DND-41 (cell line): ENCODE measurements around the gene TMEM92.

Experiments used
- ATAC-seq: fragments of 200-7000 bp; cut with Tn5 transposase; 3 replicates; pipeline ENCODE4 v1.9.1; 2021; ENCODE audit warnings: low read depth; ENCODE audit not compliant: insufficient read depth
- DNase-seq: peaks from one replicate; pipeline ENCODE4 v3.0.0-alpha.2; 2020
- H2AFZ ChIP-seq: 2 replicates; pipeline ENCODE4 v1.6.0; 2012; ENCODE audit warnings: low read depth, low read length
- H3K27ac ChIP-seq: 2 replicates; pipeline ENCODE4 v1.5.1; 2012; ENCODE audit warnings: low read length, inconsistent platforms
- H3K27me3 ChIP-seq: fragments of 200-600 bp; sonication (generic); 2 replicates; pipeline ENCODE4 v1.6.0; 2012; ENCODE audit warnings: low read length, mild to moderate bottlenecking, inconsistent platforms; ENCODE audit not compliant: insufficient read depth, poor library complexity
- H3K36me3 ChIP-seq: 2 replicates; pipeline ENCODE4 v1.5.1; 2012; ENCODE audit warnings: low read length, inconsistent platforms; ENCODE audit not compliant: insufficient read depth
- H3K4me1 ChIP-seq: 2 replicates; pipeline ENCODE4 v1.5.1; 2012; ENCODE audit warnings: mild to moderate bottlenecking, low read length; ENCODE audit not compliant: insufficient read depth
- H3K4me2 ChIP-seq: 2 replicates; pipeline ENCODE4 v1.6.0; 2012; ENCODE audit warnings: mild to moderate bottlenecking, moderate library complexity, low read length, inconsistent platforms; ENCODE audit not compliant: insufficient read depth
- H3K4me3 ChIP-seq, 2 experiments: fragments of 200-600 bp in 1 of 2; shearing (Covaris generic) in 1 of 2; 2 replicates each; pipeline ENCODE4 v1.5.1; 2012 to 2016; ENCODE audit warnings: inconsistent platforms in 2 of 2, low read length in 2 of 2, mild to moderate bottlenecking in 2 of 2, low read depth in 1 of 2, moderate library complexity in 1 of 2
- H3K79me2 ChIP-seq: 2 replicates; pipeline ENCODE4 v1.6.0; 2012; ENCODE audit warnings: low read length, inconsistent platforms; ENCODE audit not compliant: insufficient read depth
- H3K9ac ChIP-seq: 2 replicates; pipeline ENCODE4 v1.6.0; 2012; ENCODE audit warnings: low read depth, mild to moderate bottlenecking, inconsistent platforms, low read length, moderate library complexity
- H3K9me3 ChIP-seq: 2 replicates; pipeline ENCODE4 v1.5.1; 2012; ENCODE audit warnings: low read length, moderate library complexity, mild to moderate bottlenecking, inconsistent platforms; ENCODE audit not compliant: insufficient read depth, severe bottlenecking
- H4K20me1 ChIP-seq: 2 replicates; pipeline ENCODE4 v1.6.0; 2012; ENCODE audit warnings: low read length; ENCODE audit not compliant: insufficient read depth
- EZH2 ChIP-seq: IDR thresholded peaks from 3 replicates; pipeline ENCODE4 v1.6.1; 2012; ENCODE audit warnings: borderline replicate concordance, low read depth, mild to moderate bottlenecking, moderate library complexity, low read length, inconsistent platforms; ENCODE audit not compliant: severe bottlenecking
- TF ChIP-seq, protein P1 (sequence below): IDR thresholded peaks from 2 replicates; pipeline ENCODE4 v1.5.1; 2012; ENCODE audit warnings: borderline replicate concordance, low read length, moderate library complexity, mild to moderate bottlenecking; ENCODE audit not compliant: poor library complexity, severe bottlenecking; ENCODE audit errors: extremely low read depth

TMEM92 gene

DNA sequence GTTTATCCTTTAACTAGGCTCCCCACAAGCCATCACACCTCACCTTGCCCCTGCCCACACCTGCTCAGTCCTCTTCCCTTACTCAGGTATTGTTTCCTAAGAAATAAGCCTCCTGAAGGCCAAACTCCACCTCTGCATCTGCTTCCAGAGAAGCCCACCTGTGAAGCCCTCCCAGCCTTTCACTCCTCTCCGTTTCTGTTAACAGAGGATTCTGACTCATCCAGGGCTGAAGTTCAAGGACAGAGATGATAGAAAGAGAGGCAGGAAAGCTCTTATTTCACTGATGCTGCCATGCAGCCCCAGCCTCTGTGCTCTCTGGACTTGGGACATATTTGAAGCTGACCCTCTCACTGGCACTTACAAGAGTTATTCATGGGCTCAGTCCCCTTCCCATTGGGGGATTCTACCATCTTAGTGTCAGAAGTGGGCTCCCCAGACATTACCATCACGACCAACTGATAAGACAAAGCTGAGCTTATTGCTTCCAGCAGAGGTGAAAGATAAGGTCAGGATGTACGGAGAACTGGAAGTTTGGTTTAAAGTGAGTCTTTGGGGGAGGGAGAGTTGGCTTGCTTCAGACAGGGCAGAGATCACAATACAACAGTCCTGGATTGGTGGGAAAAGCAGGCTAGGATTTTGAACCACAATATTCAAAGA is 36.3 kb downstream of the TMEM92 start:
- Histone ChIP-seq H3K36me3 (no peaks in the 10 kb centered on the region), H3K27me3 (peaks cover 25% of the 10 kb centered on the region), H3K9ac (no peak overlapping the region), H3K27ac (no peak overlapping the region), H3K4me1 (no peaks in the 10 kb centered on the region), H3K4me2 (no peak overlapping the region), H3K9me3 (no peaks in the 10 kb centered on the region), H4K20me1 (0 out of 2 replicates have a peak, but pooled peaks cover 3% of the 10 kb centered on the region), H2AFZ (no peak overlapping the region), H3K79me2 (no peaks in the 10 kb centered on the region), H3K4me3 (no peak overlapping the region)
- ATAC-seq (no peak), DNase-seq (no peak)
- TF ChIP-seq, protein P1, sequence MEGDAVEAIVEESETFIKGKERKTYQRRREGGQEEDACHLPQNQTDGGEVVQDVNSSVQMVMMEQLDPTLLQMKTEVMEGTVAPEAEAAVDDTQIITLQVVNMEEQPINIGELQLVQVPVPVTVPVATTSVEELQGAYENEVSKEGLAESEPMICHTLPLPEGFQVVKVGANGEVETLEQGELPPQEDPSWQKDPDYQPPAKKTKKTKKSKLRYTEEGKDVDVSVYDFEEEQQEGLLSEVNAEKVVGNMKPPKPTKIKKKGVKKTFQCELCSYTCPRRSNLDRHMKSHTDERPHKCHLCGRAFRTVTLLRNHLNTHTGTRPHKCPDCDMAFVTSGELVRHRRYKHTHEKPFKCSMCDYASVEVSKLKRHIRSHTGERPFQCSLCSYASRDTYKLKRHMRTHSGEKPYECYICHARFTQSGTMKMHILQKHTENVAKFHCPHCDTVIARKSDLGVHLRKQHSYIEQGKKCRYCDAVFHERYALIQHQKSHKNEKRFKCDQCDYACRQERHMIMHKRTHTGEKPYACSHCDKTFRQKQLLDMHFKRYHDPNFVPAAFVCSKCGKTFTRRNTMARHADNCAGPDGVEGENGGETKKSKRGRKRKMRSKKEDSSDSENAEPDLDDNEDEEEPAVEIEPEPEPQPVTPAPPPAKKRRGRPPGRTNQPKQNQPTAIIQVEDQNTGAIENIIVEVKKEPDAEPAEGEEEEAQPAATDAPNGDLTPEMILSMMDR: no peak
- no peak for TF ChIP-seq EZH2

DNA sequence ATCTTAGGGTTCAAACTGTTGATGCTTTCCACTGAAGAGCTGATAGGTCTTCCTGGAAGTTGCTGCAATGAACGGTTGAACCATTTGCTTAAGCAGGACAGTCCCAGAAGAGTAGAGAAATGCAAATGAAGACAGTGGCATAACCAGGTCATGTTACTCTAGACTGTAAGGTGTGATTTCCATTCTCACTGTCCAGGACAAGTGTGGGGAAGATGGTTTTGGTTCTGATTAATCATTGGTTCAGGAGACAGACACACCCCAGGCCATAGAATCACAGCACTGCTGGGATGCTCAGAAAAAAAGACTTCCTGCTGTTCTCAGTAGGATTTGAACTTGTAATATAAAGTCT is 36.8 kb downstream of the TMEM92 start:
- H3K79me2 ChIP-seq: no peaks in the 10 kb centered on the region

DNA sequence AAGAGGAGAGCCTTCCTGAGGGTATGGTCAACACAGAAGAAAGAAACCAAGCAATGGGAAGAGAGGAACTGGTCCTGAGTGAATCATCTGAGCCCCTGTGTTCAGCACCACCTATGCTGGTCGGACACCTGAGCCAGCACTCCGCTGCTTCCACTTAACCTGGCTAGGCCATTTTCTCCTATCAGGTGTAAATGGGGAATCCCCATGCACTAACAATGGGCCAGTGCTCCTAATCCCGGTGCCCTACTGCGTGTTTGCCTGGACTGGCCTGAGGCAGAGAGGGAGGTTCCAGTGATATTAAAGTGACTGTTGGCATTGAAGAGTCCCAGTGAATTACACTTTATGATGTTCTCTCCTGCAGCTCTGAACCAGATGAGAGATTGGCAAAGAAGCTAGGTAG is 37.2 kb downstream of the TMEM92 start:
- no peaks in the 10 kb centered on the region for H3K36me3 ChIP-seq
- no peaks in the 10 kb centered on the region for H3K9me3 ChIP-seq
- no peaks in the 10 kb centered on the region for H3K4me1 ChIP-seq
- peaks cover 21% of the 10 kb centered on the region for H3K27me3 ChIP-seq
- no peaks in the 10 kb centered on the region for H3K79me2 ChIP-seq
- H3K4me3 ChIP-seq: no peak overlapping the region
- ATAC-seq (no peak), DNase-seq (no peak)
- TF ChIP-seq, protein P1: no peak
- no peak for TF ChIP-seq EZH2
- no peak overlapping the region for H2AFZ ChIP-seq
- no peak overlapping the region for H3K4me2 ChIP-seq
- H3K27ac ChIP-seq: no peak overlapping the region
- 0 out of 2 replicates have a peak, but pooled peaks cover 3% of the 10 kb centered on the region for H4K20me1 ChIP-seq
- H3K9ac ChIP-seq: no peak overlapping the region

More for the DNA sequence above, 36.8 kb downstream of the TMEM92 start:
- H3K27me3 ChIP-seq: peaks cover 21% of the 10 kb centered on the region
- H3K36me3 ChIP-seq: no peaks in the 10 kb centered on the region
- no peak overlapping the region for H3K4me3 ChIP-seq
- H3K9me3 ChIP-seq: no peaks in the 10 kb centered on the region
- DNase-seq (no peak), ATAC-seq (no peak)
- H3K4me1 ChIP-seq: no peaks in the 10 kb centered on the region
- H3K4me2 ChIP-seq: no peak overlapping the region
- H3K9ac ChIP-seq: no peak overlapping the region
- 0 out of 2 replicates have a peak, but pooled peaks cover 3% of the 10 kb centered on the region for H4K20me1 ChIP-seq
- H2AFZ ChIP-seq: no peak overlapping the region
- TF ChIP-seq, protein P1: no peak
- no peak for TF ChIP-seq EZH2
- H3K27ac ChIP-seq: no peak overlapping the region
